ENCODE measurements around the gene LRRFIP2. TPM values are rescaled to one million over a fixed set of nuclear protein-coding genes. Genes with fewer than 3 reads are reported as not detected.

The LRRFIP2 gene
- total RNA-seq, 1 donor from 2014 or later = 34.7 TPM

DNA sequence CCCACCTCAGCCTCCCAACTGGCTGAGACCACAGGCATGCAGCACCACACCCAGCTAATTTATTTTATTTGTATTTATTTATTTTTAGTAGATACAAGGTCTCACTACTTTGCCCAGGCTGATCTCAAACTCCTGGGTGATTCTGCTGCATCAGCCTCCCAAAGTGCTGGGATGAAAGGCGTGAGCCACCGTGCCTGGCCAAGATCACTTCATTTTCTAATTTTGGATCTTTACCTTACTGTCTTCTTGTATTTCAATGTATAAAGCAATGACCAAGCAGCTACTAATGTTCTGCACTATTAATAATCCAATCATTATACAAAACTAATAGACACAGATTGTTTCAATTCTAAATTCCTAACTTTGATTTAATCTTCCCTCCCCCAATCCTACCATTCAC lies 56.2 kb downstream of the LRRFIP2 start:
- ATAC-seq = peak; percentile 21
- no peak for DNase-seq (ENCODE audit: low spot score)

- DNase-seq (ENCODE audit: low spot score) = no peak
- ATAC-seq = peak; percentile 71
These were observed 56.8 kb downstream of the LRRFIP2 start for GRCh38 chr3:37117548-37117947.

DNA sequence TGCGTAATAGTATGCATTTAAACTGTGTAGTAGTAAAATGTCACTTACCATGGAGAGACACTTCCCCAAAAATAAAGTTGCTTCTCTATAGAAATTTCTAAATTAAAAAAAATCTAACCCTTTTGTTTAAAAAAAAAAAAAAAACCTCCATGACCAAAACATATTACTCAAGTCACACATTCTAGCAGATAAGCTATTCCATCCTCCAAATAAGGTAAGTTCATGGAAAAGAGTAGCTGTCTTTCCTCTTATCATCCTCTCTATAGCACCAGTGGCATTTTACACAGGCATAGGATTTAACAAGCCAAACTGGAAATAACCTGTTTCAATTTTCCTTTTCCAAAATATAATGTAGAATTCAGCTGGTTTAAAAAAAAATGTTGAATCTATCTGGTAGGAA lies 57.4 kb downstream of the LRRFIP2 start:
- ATAC-seq (no peak), DNase-seq (ENCODE audit: low spot score) (no peak)

DNA sequence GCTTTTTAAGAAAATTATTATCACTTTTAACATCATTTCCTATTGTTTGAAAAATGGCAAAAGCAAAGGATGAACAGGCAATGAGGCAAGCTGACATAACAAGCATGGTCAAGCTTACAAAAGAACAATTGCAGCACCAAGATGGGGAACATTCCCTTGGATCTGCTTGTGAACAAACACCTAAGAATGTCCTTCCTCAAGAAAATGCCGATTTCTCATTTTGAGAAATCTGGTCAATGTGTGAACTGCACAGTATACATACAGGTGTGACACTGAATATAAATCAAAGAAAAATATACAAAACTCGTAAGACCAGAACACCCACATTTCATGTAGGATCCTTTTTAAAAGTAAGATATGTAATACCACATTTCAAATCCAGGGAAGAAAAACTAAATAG lies 58.9 kb downstream of the LRRFIP2 start:
- DNase-seq (ENCODE audit: low spot score) = no peak
- no peak for ATAC-seq

- ATAC-seq (no peak), DNase-seq (ENCODE audit: low spot score) (no peak)
These were observed 59.9 kb downstream of the LRRFIP2 start for GRCh38 chr3:37114251-37115145.

DNA sequence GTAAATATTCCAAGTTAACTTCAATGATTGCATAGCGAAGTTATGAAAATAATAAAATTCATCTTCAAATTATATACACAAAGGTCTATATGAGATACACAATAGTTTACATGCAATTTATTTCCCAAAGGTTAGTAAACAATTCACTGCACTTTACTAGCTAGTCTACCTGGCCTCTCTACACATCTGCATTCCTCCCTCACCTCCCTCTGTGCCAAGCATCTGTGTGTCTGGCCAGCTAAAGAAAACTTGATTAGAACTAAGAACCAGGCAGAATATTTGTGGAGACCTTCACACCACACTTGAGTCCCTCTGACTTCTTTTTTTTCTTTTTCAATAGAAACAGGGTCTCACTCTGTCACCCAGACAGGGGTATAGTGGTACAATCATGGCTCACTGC lies 61.4 kb downstream of the LRRFIP2 start:
- ATAC-seq (no peak), DNase-seq (ENCODE audit: low spot score) (no peak)

DNA sequence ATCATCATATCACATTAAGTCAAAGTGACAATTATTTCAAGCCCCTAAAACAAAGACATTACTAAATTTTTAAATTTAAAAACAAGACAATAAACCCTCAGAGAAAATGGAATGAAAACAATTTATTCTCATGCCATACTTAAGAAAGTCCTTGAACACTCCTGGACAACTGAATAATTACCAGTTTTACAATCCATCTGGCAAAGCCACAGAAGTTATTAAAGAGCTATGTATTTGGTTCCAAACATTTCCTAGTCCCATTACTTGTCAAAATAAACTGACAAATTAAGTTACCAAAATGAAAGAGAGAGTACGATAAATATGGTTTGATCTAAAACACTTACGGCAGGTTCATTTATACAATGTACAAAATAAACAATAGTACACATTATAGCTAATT lies 63.2 kb downstream of the LRRFIP2 start:
- no peak for ATAC-seq

DNA sequence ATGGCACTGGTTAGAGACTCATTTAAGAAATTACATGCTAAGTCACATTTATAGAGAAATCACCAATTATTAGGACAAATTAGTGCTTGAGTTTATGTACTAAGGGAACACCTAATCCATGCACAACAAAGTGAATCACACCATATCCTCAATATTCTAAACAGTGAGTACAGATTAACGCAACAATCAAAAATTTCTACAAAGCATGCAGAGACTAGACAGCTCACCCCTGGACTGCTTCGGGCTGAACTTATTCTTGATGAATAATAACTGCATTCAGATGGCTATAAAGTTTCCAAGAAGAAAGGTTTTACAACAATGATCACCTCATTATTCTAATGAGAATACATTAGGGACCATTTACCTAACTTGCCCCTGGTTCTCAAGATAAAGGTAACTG lies 66.5 kb downstream of the LRRFIP2 start:
- ATAC-seq (no peak), DNase-seq (ENCODE audit: low spot score) (no peak)

More for the DNA sequence above, 63.2 kb downstream of the LRRFIP2 start:
- no peak for DNase-seq (ENCODE audit: low spot score)

DNA sequence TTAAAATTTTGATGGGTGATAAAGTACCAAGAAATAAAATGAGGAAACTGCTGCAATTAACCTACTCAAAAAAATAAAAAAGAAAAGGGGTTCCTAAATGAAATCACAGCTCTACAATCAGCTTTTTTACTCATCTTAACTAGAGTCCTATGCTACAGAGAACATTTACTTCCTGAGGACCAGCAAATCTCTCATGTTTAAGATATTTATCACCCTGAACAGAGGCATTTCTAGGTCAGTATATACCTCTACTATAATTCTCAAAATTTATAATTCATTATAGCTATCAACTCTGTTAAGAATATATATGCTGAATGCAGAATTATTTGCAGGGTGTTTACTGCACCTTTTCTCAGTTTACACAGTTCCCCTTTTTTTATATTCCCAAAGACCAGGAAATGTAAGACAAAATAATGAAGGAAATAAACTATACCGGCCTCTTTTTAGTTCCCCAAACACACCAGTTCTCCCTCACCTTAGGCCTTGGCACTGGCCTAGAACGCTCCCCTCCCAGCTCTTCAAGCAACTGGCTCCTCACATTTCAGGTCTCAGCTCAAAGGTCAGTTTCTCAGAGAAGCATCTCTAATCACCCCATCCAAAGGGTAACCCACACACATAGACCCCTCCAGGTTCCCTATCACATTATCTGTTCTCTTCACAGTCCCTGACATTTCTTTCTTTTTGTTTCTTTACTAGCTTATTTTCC lies 71.1 kb downstream of the LRRFIP2 start:
- peak; percentile 33 for ATAC-seq

GRCh38 chr3:37100411-37100810 lies 74.0 kb downstream of the LRRFIP2 start:
- DNase-seq (ENCODE audit: low spot score) (no peak), ATAC-seq (no peak)

More for the DNA sequence above, 71.1 kb downstream of the LRRFIP2 start:
- no peak for DNase-seq (ENCODE audit: low spot score)

DNA sequence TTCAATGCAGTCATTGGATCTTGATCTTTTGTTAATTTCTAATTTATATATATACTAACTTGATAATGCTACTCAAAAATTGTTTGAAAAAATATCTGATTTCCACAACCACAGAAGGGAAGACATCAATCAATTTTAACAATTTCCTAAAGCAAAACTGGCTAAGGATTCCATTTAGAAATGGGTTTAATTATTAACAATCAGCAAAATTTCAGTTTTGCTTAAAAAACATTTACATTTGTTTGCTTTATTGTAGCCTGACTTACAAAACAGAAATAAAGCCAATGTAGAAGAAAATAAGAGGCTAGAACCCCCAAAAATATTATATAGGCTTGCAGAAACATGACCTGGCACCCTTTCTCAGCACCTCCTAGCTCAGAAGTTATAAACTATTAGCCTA lies 74.9 kb downstream of the LRRFIP2 start:
- DNase-seq (ENCODE audit: low spot score) = no peak
- no peak for ATAC-seq

DNA sequence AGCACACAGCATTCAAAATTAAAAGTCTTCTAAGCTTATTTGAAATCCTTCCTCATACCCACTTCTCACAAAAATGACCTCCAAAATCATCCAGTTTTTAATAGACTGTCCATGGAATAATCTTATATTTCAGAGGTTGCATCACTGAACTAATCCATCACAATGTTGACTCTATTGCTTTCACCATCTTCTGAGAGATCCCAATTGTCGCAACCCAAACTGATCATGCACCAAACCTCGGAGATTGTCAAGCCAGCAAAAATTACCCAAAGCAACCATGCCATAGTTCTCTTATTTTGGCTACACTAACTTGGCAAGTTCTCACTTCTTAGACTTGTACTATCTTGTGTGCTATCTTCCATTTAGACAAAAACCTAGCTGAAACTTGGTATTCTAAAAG lies 75.5 kb downstream of the LRRFIP2 start:
- DNase-seq (ENCODE audit: low spot score) (no peak), ATAC-seq (peak; percentile 54)

- ATAC-seq = peak; percentile 50
- no peak for DNase-seq (ENCODE audit: low spot score)
These were observed 76.6 kb downstream of the LRRFIP2 start for GRCh38 chr3:37097776-37098175.

- DNase-seq (ENCODE audit: low spot score) (no peak), ATAC-seq (peak; percentile 36)
These were observed 77.4 kb downstream of the LRRFIP2 start for GRCh38 chr3:37096975-37097374.

GRCh38 chr3:37096288-37096687 lies 78.1 kb downstream of the LRRFIP2 start:
- DNase-seq (ENCODE audit: low spot score) (no peak), ATAC-seq (peak; percentile 23)

DNA sequence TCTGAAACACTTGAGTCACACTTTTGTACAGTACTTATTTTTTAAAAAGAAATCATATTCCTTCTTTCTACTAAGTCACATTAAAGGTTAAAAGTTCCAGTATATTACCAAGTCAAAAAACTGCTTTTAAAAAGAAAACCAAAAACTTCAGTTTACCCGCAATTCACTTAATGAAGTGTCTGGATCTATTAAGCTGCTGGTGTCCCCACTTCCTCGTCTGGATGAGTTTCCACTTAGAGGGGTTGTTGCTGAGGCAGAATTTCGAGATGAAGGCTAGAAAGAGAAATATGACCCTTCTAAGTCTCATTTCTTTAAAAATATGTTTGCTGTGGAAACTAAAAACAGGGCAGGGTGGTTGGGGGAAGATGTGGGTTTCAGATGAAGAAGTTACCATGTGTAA lies 79.7 kb downstream of the LRRFIP2 start:
- DNase-seq (ENCODE audit: low spot score) (no peak), ATAC-seq (no peak)

GRCh38 chr3:37093481-37093880 lies 80.9 kb downstream of the LRRFIP2 start:
- DNase-seq (ENCODE audit: low spot score) = no peak
- no peak for ATAC-seq

DNA sequence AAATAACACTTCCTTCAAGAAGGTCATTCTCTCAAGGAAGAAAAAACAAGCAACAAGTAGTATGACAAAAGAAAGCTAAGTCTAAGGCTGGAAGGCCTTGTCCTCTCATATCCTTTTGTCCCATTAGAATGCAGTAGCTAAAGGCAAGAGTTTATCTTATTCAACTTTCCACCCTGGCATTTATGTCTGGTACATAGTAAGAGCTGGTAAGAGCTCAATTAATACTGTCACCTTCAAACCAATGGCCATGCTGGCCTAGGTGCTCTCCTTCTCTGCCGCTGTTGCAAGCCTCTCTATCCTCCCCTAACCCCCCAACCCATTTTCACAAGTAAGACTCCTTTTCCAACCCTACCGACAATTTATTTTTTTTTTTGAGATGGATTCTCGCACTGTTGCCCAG lies 81.9 kb downstream of the LRRFIP2 start:
- DNase-seq (ENCODE audit: low spot score) (no peak), ATAC-seq (no peak)

GRCh38 chr3:37087870-37088269 lies 86.5 kb downstream of the LRRFIP2 start:
- no peak for DNase-seq (ENCODE audit: low spot score)
- peak; percentile 84 for ATAC-seq

- DNase-seq (ENCODE audit: low spot score) = no peak
- ATAC-seq = no peak
These were observed 87.5 kb downstream of the LRRFIP2 start for GRCh38 chr3:37086918-37087317.

GRCh38 chr3:37082317-37082716 lies 92.1 kb downstream of the LRRFIP2 start:
- DNase-seq (ENCODE audit: low spot score) = no peak
- ATAC-seq = peak; percentile 89

GRCh38 chr3:37075955-37076354 lies 98.4 kb downstream of the LRRFIP2 start:
- no peak for DNase-seq (ENCODE audit: low spot score)
- no peak for ATAC-seq
